Memory B cell (primary cell): ENCODE data around the gene GIPR.
"Not testable (repeated sequence)": the region's sequence is repeated elsewhere in the genome, so short reads cannot be mapped to it uniquely, and the experiment has no call there.

ENCODE experiments used
- ATAC-seq: fragments of 150-1000 bp; cut with Tn5 transposase; 2 replicates; pipeline ENCODE4 v1.10.0; 2021; ENCODE audit warnings: low read depth, mild to moderate bottlenecking, moderate library complexity
- DNase-seq, 2 donors: peaks; one replicate each; pipeline ENCODE4 v3.0.0; 2022; ENCODE audit warnings: low spot score in 2 of 2
- H3K27ac Mint-ChIP-seq: one replicate; pipeline ENCODE4 v1.8.0; 2022; ENCODE audit warnings: mild to moderate bottlenecking, moderate library complexity, mixed read lengths
- H3K27me3 Mint-ChIP-seq: one replicate; pipeline ENCODE4 v1.8.0; 2022; ENCODE audit warnings: mixed read lengths
- H3K36me3 Mint-ChIP-seq: one replicate; pipeline ENCODE4 v1.8.0; 2022; ENCODE audit warnings: mild to moderate bottlenecking, mixed read lengths
- H3K4me1 Mint-ChIP-seq: one replicate; pipeline ENCODE4 v1.8.0; 2022; ENCODE audit warnings: mixed read lengths
- H3K4me3 Mint-ChIP-seq: one replicate; pipeline ENCODE4 v1.8.0; 2022; ENCODE audit warnings: mild to moderate bottlenecking, moderate library complexity, mixed read lengths
- H3K9me3 Mint-ChIP-seq: one replicate; pipeline ENCODE4 v1.8.0; 2022; ENCODE audit warnings: mixed read lengths

GIPR gene

GRCh38 chr19:45667620-45668341, at the start of gene GIPR:
TSS of gene GIPR (plus strand) at chr19:45668221. CDS start at chr19:45669521, 1,300 bp downstream.
- H3K36me3 Mint-ChIP-seq, result peaks cover 1% of the 10 kb centered on the region
- H3K27ac Mint-ChIP-seq, result no peak within 1 kb of the TSS
- DNase-seq, result no peak
- no peaks in the 10 kb centered on the region for H3K9me3 Mint-ChIP-seq
- peak within 1 kb of the TSS; percentile 77 for H3K4me3 Mint-ChIP-seq
- H3K4me1 Mint-ChIP-seq, result peaks cover 23% of the 10 kb centered on the region
- H3K27me3 Mint-ChIP-seq, result peaks cover 28% of the 10 kb centered on the region
- no peak for ATAC-seq

- Mint-ChIP-seq H3K9me3 (no peaks in the 10 kb centered on the region), H3K36me3 (peaks cover 43% of the 10 kb centered on the region), H3K4me3 (no peak overlapping the region), H3K27me3 (no peaks in the 10 kb centered on the region), H3K4me1 (peaks cover 9% of the 10 kb centered on the region), H3K27ac (no peak overlapping the region)
- no peak for DNase-seq
- ATAC-seq, result no peak
Observed at GRCh38 chr19:45621389-45621788, 46.6 kb upstream of the GIPR start.

GRCh38 chr19:45621976-45622503, 46.0 kb upstream of the GIPR start:
- DNase-seq, result no peak
- Mint-ChIP-seq H3K4me1 (peaks cover 9% of the 10 kb centered on the region), H3K9me3 (no peaks in the 10 kb centered on the region), H3K27ac (no peak overlapping the region), H3K4me3 (no peak overlapping the region), H3K36me3 (peaks cover 45% of the 10 kb centered on the region), H3K27me3 (no peaks in the 10 kb centered on the region)
- no peak for ATAC-seq

GRCh38 chr19:45623984-45624383, 44.0 kb upstream of the GIPR start:
- Mint-ChIP-seq H3K4me1 (peaks cover 9% of the 10 kb centered on the region), H3K9me3 (no peaks in the 10 kb centered on the region), H3K36me3 (peaks cover 48% of the 10 kb centered on the region), H3K27me3 (no peaks in the 10 kb centered on the region), H3K4me3 (no peak overlapping the region), H3K27ac (no peak overlapping the region)
- no peak for DNase-seq
- ATAC-seq, result no peak

- H3K27me3 Mint-ChIP-seq, H3K4me1 Mint-ChIP-seq, H3K4me3 Mint-ChIP-seq, H3K27ac Mint-ChIP-seq, H3K9me3 Mint-ChIP-seq, ATAC-seq, DNase-seq: not testable (repeated sequence)
- peaks cover 27% of the 10 kb centered on the region for H3K36me3 Mint-ChIP-seq
Observed at GRCh38 chr19:45628219-45628618, 39.8 kb upstream of the GIPR start.

GRCh38 chr19:45629704-45630103, 38.3 kb upstream of the GIPR start:
- Mint-ChIP-seq H3K9me3 (no peaks in the 10 kb centered on the region), H3K36me3 (peaks cover 17% of the 10 kb centered on the region), H3K4me3 (no peak overlapping the region), H3K27ac (no peak overlapping the region), H3K4me1 (no peaks in the 10 kb centered on the region), H3K27me3 (no peaks in the 10 kb centered on the region)
- no peak for ATAC-seq
- DNase-seq, result no peak

GRCh38 chr19:45630463-45630862, 37.6 kb upstream of the GIPR start:
- Mint-ChIP-seq H3K4me1 (no peaks in the 10 kb centered on the region), H3K27ac (no peak overlapping the region), H3K4me3 (no peak overlapping the region), H3K27me3 (no peaks in the 10 kb centered on the region), H3K9me3 (no peaks in the 10 kb centered on the region), H3K36me3 (peaks cover 12% of the 10 kb centered on the region)
- DNase-seq (no peak), ATAC-seq (no peak)

GRCh38 chr19:45632468-45633196, 35.4 kb upstream of the GIPR start:
- ATAC-seq (peak; percentile 52), DNase-seq (peak; percentile 29 to 30)
- Mint-ChIP-seq H3K27me3 (no peaks in the 10 kb centered on the region), H3K4me3 (no peak overlapping the region), H3K36me3 (peaks cover 5% of the 10 kb centered on the region), H3K4me1 (no peaks in the 10 kb centered on the region), H3K27ac (no peak overlapping the region), H3K9me3 (no peaks in the 10 kb centered on the region)

- no peak overlapping the region for H3K4me3 Mint-ChIP-seq
- H3K9me3 Mint-ChIP-seq, result no peaks in the 10 kb centered on the region
- ATAC-seq (no peak), DNase-seq (no peak)
- no peaks in the 10 kb centered on the region for H3K27me3 Mint-ChIP-seq
- H3K4me1 Mint-ChIP-seq, result peaks cover 7% of the 10 kb centered on the region
- no peak overlapping the region for H3K27ac Mint-ChIP-seq
- peaks cover 2% of the 10 kb centered on the region for H3K36me3 Mint-ChIP-seq
Observed at GRCh38 chr19:45636275-45636674, 31.7 kb upstream of the GIPR start.

- H3K9me3 Mint-ChIP-seq, result no peaks in the 10 kb centered on the region
- no peaks in the 10 kb centered on the region for H3K27me3 Mint-ChIP-seq
- ATAC-seq (no peak), DNase-seq (no peak)
- no peak overlapping the region for H3K27ac Mint-ChIP-seq
- H3K36me3 Mint-ChIP-seq, result peaks cover 2% of the 10 kb centered on the region
- H3K4me3 Mint-ChIP-seq, result no peak overlapping the region
- H3K4me1 Mint-ChIP-seq, result peaks cover 11% of the 10 kb centered on the region
Observed at GRCh38 chr19:45636902-45637301, 31.1 kb upstream of the GIPR start.

GRCh38 chr19:45637890-45638667, 29.9 kb upstream of the GIPR start:
- ATAC-seq (no peak), DNase-seq (no peak)
- H3K9me3 Mint-ChIP-seq, result no peaks in the 10 kb centered on the region
- peaks cover 19% of the 10 kb centered on the region for H3K4me1 Mint-ChIP-seq
- H3K27ac Mint-ChIP-seq, result no peak overlapping the region
- H3K27me3 Mint-ChIP-seq, result no peaks in the 10 kb centered on the region
- peak overlapping the region; percentile 24 for H3K4me3 Mint-ChIP-seq
- H3K36me3 Mint-ChIP-seq, result no peaks in the 10 kb centered on the region

- Mint-ChIP-seq H3K4me3 (peak within 1 kb of the TSS; percentile 98), H3K36me3 (no peaks in the 10 kb centered on the region), H3K27ac (peak within 1 kb of the TSS; percentile 83), H3K9me3 (no peaks in the 10 kb centered on the region), H3K27me3 (no peaks in the 10 kb centered on the region), H3K4me1 (peaks cover 26% of the 10 kb centered on the region)
- ATAC-seq, result peak; percentile 11
- DNase-seq, result peak; percentile 30 to 38
Observed at GRCh38 chr19:45638930-45639729, 28.9 kb upstream of the GIPR start, which contains the start of gene EML2. TSS of gene EML2 (minus strand) at chr19:45639397. CDS start at chr19:45639376, 21 bp downstream.

- H3K27me3 Mint-ChIP-seq, result no peaks in the 10 kb centered on the region
- peaks cover 33% of the 10 kb centered on the region for H3K4me1 Mint-ChIP-seq
- H3K9me3 Mint-ChIP-seq, result no peaks in the 10 kb centered on the region
- ATAC-seq (no peak), DNase-seq (peak in 1 of 2 donors; percentile 51)
- H3K27ac Mint-ChIP-seq, result peak overlapping the region; percentile 96
- peak overlapping the region; percentile 83 for H3K4me3 Mint-ChIP-seq
- H3K36me3 Mint-ChIP-seq, result no peaks in the 10 kb centered on the region
Observed at GRCh38 chr19:45640849-45641273, 27.2 kb upstream of the GIPR start.
